K562 (cell line): ENCODE results near the gene NRCAM. TPM values are rescaled to one million over a fixed set of nuclear protein-coding genes. Genes with fewer than 3 reads are reported as not detected.
A peak's percentile ranks its signal among the peaks of the same experiment; 100 is the strongest.

Experiments
- CXXC5 ChIP-seq: fragments of 250-450 bp; sonication (Bioruptor Pico); IDR thresholded peaks from 2 replicates; pipeline ENCODE4 v1.8.0; 2022; ENCODE audit warnings: inconsistent platforms, mild to moderate bottlenecking, moderate library complexity
- FUS ChIP-seq: fragments of 200-400 bp; formaldehyde crosslinking; optimal IDR thresholded peaks from 2 replicates; pipeline ENCODE3; 2017; ENCODE audit warnings: low read depth, low read length
- GABPA ChIP-seq: fragments of 200-800 bp; sonication (Bioruptor generic); conservative IDR thresholded peaks from 2 replicates; pipeline ENCODE4 v1.6.1; 2016; ENCODE audit warnings: low read depth, missing genetic modification characterization, missing compliant biosample characterization
- MECOM ChIP-seq: fragments of 250-450 bp; sonication (Bioruptor Pico); IDR thresholded peaks from 2 replicates; pipeline ENCODE4 v1.8.0; 2022; ENCODE audit warnings: inconsistent platforms
- MIER1 ChIP-seq: fragments of 450-650 bp; IDR thresholded peaks from 2 replicates; pipeline ENCODE4 v1.6.1; 2016; ENCODE audit warnings: antibody characterized with exemption, mild to moderate bottlenecking, low read depth
- NR2C1 ChIP-seq, 2 experiments: fragments of 450-650 bp; IDR thresholded peaks; 2 replicates each; pipeline ENCODE4 v1.6.1; 2017; ENCODE audit warnings: mild to moderate bottlenecking in 2 of 2, antibody characterized with exemption in 1 of 2, inconsistent platforms in 1 of 2, missing compliant biosample characterization in 1 of 2, missing genetic modification characterization in 1 of 2
- POLR2H ChIP-seq: IDR thresholded peaks from 2 replicates; pipeline ENCODE4 v1.6.1; 2016; ENCODE audit warnings: missing genetic modification characterization, low read depth, mild to moderate bottlenecking, control low read depth, missing compliant biosample characterization, moderate library complexity
- SLC30A9 ChIP-seq: fragments of 250-450 bp; sonication (Bioruptor Pico); IDR thresholded peaks from 2 replicates; pipeline ENCODE4 v1.8.0; 2022; ENCODE audit warnings: mild to moderate bottlenecking, moderate library complexity
- SRSF7 ChIP-seq: fragments of 200-400 bp; formaldehyde crosslinking; optimal IDR thresholded peaks from 2 replicates; pipeline ENCODE3; 2017; ENCODE audit warnings: mild to moderate bottlenecking, low read depth, low read length
- STAT5A ChIP-seq: IDR thresholded peaks from 2 replicates; pipeline ENCODE4 v1.6.1; 2012; ENCODE audit warnings: low read length, inconsistent platforms, borderline replicate concordance
- THAP12 ChIP-seq: fragments of 250-450 bp; sonication (Bioruptor Pico); IDR thresholded peaks from 2 replicates; pipeline ENCODE4 v1.9.0; 2021; ENCODE audit warnings: mild to moderate bottlenecking, inconsistent platforms
- TRIM24 ChIP-seq, 2 experiments: fragments of 450-650 bp; IDR thresholded peaks; 2 replicates each; pipeline ENCODE4 v1.6.1; 2016
- ZNF174 ChIP-seq: fragments of 250-450 bp; sonication (Bioruptor Pico); IDR thresholded peaks from 2 replicates; pipeline ENCODE4 v1.4.0; 2020; ENCODE audit warnings: mild to moderate bottlenecking
- ZNF184 ChIP-seq: sonication (generic); formaldehyde crosslinking; IDR thresholded peaks from 2 replicates; pipeline ENCODE4 v1.5.0; 2020; ENCODE audit warnings: missing genetic modification reagents
- ZNF197 ChIP-seq: fragments of 200-800 bp; sonication (Bioruptor generic); IDR thresholded peaks from 2 replicates; pipeline ENCODE4 v1.6.1; 2016; ENCODE audit warnings: low read depth, missing genetic modification characterization, missing compliant biosample characterization
- ZNF583 ChIP-seq: fragments of 250-450 bp; sonication (Bioruptor Pico); IDR thresholded peaks from 2 replicates; pipeline ENCODE4 v1.4.0; 2020
- polyA plus RNA-seq, 8 experiments: library from polyadenylated mRNA; depleted of rRNA in 4 of 8; stranded (reverse) in 5 of 8; unstranded in 3 of 8; fragments of >200 nt; fragmentation: Nextera tagmentation in 2 of 8; fragmentation: Illumina TruSeq in 1 of 8; extraction: Ambion mirVana in 2 of 8; extraction: Trizol in 1 of 8; gene quantifications; 2 replicates each; pipeline versions ENCODE4 v1.2.1 to v1.2.3, GENCODE V29; 2011 to 2014; ENCODE audit warnings: inconsistent platforms in 1 of 8, missing spikeins in 1 of 8
- total RNA-seq, 7 experiments: library from RNA; depleted of rRNA in 6 of 7; stranded (reverse); fragments of >200 nt in 6 of 7; fragmentation: Illumina TruSeq in 2 of 7; extraction: Trizol in 2 of 7; gene quantifications; 2 replicates each; pipeline versions ENCODE4 v1.2.1 to v1.2.3, GENCODE V29; 2011 to 2021; ENCODE audit warnings: low replicate concordance in 1 of 7
- TF ChIP-seq, protein P1 (sequence below): fragments of 450-650 bp; IDR thresholded peaks from 2 replicates; pipeline ENCODE4 v1.6.1; 2016; ENCODE audit warnings: low read depth, mild to moderate bottlenecking, moderate library complexity
- TF ChIP-seq, protein P2 (sequence below): fragments of 450-650 bp; IDR thresholded peaks from 2 replicates; pipeline ENCODE4 v1.6.1; 2018; ENCODE audit not compliant: partially characterized antibody
- TF ChIP-seq, protein P3 (sequence below): sonication (generic); formaldehyde crosslinking; IDR thresholded peaks from 2 replicates; pipeline ENCODE4 v1.8.0; 2022; ENCODE audit warnings: missing genetic modification reagents, mild to moderate bottlenecking, moderate library complexity, borderline replicate concordance
- TF ChIP-seq, protein P4 (sequence below): sonication (generic); formaldehyde crosslinking; IDR thresholded peaks from 2 replicates; pipeline ENCODE4 v1.5.0; 2020; ENCODE audit warnings: missing genetic modification reagents

Gene NRCAM
- total and polyA plus RNA-seq, 9 of the 15 experiments (the other 6 are each of a cell fraction or from before 2014, with no cell fraction given): 0.03 to 0.54 (median 0.12) TPM; not detected in 1

GRCh38 chr7:108246227-108246837 is 209.9 kb downstream of the NRCAM start (continued):
- TF ChIP-seq, protein P1, sequence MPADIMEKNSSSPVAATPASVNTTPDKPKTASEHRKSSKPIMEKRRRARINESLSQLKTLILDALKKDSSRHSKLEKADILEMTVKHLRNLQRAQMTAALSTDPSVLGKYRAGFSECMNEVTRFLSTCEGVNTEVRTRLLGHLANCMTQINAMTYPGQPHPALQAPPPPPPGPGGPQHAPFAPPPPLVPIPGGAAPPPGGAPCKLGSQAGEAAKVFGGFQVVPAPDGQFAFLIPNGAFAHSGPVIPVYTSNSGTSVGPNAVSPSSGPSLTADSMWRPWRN: 0 out of 2 replicates have a peak, but pooled peaks have one; percentile 54
- TF ChIP-seq FUS (no peak), THAP12 (CRISPR knock-in tag) (no peak), ZNF184 (no peak), SRSF7 (no peak), NR2C1 (IDR thresholded peaks at IDR 0.05) (peak; percentile 97), NR2C1 (tag; IDR thresholded peaks at IDR 0.05) (peak; percentile 97), POLR2H (tag) (no peak), ZNF583 (CRISPR knock-in tag) (peak; percentile 39; the same call in 1 of the 2 replicates), MECOM (CRISPR knock-in tag) (peak; percentile 63), CXXC5 (CRISPR knock-in tag) (peak; percentile 62), ZNF174 (CRISPR knock-in tag) (no peak), MIER1 (no peak; the same call in 1 of the 2 replicates), ZNF197 (CRISPR knock-in tag) (0 out of 2 replicates have a peak, but pooled peaks have one; percentile 16), SLC30A9 (CRISPR knock-in tag) (no peak), TRIM24 (IDR thresholded peaks at IDR 0.05) (peak; percentile 95 to 96), GABPA (tag) (0 out of 2 replicates have a peak, but pooled peaks have one; percentile 27), STAT5A (peak; percentile 23; the same call in 1 of the 2 replicates)
- TF ChIP-seq, protein P2, sequence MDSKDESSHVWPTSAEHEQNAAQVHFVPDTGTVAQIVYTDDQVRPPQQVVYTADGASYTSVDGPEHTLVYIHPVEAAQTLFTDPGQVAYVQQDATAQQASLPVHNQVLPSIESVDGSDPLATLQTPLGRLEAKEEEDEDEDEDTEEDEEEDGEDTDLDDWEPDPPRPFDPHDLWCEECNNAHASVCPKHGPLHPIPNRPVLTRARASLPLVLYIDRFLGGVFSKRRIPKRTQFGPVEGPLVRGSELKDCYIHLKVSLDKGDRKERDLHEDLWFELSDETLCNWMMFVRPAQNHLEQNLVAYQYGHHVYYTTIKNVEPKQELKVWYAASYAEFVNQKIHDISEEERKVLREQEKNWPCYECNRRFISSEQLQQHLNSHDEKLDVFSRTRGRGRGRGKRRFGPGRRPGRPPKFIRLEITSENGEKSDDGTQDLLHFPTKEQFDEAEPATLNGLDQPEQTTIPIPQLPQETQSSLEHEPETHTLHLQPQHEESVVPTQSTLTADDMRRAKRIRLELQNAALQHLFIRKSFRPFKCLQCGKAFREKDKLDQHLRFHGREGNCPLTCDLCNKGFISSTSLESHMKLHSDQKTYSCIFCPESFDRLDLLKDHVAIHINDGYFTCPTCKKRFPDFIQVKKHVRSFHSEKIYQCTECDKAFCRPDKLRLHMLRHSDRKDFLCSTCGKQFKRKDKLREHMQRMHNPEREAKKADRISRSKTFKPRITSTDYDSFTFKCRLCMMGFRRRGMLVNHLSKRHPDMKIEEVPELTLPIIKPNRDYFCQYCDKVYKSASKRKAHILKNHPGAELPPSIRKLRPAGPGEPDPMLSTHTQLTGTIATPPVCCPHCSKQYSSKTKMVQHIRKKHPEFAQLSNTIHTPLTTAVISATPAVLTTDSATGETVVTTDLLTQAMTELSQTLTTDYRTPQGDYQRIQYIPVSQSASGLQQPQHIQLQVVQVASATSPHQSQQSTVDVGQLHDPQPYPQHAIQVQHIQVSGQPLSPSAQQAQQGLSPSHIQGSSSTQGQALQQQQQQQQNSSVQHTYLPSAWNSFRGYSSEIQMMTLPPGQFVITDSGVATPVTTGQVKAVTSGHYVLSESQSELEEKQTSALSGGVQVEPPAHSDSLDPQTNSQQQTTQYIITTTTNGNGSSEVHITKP: peak; percentile 36
- TF ChIP-seq, protein P3, sequence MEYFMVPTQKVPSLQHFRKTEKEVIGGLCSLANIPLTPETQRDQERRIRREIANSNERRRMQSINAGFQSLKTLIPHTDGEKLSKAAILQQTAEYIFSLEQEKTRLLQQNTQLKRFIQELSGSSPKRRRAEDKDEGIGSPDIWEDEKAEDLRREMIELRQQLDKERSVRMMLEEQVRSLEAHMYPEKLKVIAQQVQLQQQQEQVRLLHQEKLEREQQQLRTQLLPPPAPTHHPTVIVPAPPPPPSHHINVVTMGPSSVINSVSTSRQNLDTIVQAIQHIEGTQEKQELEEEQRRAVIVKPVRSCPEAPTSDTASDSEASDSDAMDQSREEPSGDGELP (CRISPR knock-in tag): peak; percentile 52; the same call in 1 of the 2 replicates
- TF ChIP-seq, protein P4, sequence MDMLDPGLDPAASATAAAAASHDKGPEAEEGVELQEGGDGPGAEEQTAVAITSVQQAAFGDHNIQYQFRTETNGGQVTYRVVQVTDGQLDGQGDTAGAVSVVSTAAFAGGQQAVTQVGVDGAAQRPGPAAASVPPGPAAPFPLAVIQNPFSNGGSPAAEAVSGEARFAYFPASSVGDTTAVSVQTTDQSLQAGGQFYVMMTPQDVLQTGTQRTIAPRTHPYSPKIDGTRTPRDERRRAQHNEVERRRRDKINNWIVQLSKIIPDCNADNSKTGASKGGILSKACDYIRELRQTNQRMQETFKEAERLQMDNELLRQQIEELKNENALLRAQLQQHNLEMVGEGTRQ (CRISPR knock-in tag): no peak
